ENCODE results near the gene URAD.

Gene URAD

DNA sequence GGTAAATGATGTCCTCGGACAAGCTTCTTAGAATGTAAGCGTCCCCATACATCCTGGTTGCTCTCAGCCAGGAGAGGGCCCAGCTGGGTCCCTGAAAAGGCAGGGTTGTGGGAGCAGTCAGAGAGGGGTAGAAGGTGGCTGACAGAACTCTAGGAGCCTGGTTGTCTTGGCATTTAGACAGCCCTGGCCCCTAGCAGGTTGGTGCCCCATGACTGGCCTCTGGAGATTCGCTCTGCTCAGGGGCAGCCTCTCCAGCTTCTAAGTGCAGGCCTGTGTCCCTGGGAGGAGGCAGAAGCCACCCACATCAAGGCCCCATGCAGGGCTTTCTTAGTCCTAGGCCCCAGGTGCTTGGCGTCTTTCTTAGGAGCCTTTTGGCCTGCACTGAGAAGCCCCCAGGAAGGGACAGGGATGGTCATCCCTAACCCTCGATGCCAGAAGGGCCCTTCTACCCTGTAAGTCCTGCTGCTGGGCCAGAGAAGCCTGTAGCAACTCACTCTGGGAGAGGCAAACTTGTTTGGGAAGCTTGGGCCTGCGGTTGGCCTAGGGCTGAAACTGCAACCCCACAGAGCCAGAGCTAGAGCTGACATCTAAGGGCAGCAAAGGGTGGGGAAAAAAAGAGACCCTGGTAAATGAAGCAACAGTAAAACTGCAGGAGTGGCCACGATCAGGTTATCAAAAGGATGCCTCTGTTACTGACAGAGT, 16.6 kb downstream of the URAD start:
- in situ Hi-C loops (cut with HindIII; ENCODE audit: low sequenced_read_pairs), result loop anchor here (25.0 kb wide), 2 partner anchors 135 to 560 kb away; partner anchors contain the start of gene GTF3A

DNA sequence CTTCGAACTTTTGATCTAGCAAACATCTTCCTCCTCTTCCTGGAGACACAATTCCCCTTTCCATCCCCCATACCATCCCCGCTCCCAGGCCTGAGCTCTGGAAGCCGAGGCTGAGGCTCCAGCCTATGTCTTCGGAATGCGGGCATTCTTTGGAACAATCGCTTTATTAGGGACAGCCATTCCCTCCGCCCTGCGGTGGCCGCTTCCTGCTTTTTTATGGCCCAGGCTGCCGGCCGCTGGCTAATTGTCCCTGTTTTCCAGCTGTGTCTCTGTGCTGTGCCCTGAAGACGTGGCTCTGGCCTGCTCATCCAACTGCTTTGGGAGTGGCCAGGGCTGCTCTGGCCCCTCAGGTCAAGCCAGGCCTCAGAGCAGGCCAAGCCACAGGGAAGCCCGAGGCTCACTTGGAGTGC, 17.3 kb downstream of the URAD start:
- in situ Hi-C loops (cut with HindIII; ENCODE audit: low sequenced_read_pairs), result loop anchor here (25.0 kb wide), 2 partner anchors 134 to 559 kb away; partner anchors contain the start of gene GTF3A

DNA sequence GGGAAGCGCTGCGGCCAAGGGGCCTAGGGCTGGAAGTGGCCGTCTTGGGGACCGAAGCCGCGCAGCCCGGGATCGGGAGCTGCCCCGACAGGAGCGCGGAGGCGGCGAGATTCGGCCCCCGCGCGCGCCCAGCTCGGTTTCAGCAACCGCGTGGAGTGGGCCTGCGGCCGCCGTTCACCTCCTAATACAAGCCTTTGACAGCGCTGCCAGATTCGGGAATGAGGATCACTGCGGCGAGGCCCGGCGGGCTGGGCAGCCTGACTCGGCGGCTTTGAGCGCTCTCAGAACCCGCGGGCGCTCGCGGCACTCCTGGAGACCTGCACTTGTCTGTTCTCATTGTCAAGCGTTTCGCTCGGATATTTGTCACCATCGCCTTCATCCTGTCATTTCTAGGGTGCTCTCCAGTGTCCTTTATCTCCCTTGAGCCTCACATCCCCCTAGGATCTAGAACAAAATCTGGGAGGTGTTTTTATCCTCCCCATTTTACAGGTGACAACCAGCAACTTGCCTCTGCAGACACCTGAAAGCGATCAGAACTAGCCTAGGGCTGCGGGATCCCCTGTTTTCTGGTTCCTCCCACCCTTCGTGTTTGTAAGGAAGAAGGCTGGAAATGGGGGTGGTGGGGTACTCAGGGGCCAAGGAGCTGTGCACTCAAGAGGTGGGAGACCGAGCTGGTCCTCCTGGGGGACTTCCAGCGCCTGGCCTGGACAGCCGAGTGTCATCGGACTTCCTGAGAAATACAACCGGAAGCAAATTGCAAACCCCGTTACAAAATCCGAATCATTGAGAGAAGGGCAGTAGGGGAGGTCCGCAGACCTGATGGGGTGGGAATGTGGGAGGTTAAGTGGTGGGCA, 17.9 kb downstream of the URAD start:
- in situ Hi-C loops (cut with HindIII; ENCODE audit: low sequenced_read_pairs), result loop anchor here (25.0 kb wide), 2 partner anchors 133 to 558 kb away; partner anchors contain the start of gene GTF3A

DNA sequence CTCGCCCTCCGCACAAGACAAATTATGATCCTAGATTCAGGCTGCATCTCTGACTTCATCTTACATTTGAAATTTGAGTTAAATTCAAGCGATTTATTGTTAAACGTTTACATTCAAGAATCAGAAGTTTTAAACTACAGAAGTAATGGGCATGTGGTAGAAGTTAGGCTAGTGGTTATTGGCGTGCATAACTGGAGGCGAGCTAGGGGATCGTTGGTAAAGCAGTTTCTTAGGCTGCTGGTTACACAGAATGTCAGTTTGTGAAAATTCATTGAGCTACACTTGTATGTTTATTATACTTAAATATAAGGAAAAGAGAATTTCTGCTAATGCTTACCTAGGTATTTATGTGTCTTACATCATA, 18.6 kb downstream of the URAD start:
- in situ Hi-C loops (cut with HindIII; ENCODE audit: low sequenced_read_pairs), result loop anchor here (25.0 kb wide), 2 partner anchors 133 to 558 kb away; partner anchors contain the start of gene GTF3A

DNA sequence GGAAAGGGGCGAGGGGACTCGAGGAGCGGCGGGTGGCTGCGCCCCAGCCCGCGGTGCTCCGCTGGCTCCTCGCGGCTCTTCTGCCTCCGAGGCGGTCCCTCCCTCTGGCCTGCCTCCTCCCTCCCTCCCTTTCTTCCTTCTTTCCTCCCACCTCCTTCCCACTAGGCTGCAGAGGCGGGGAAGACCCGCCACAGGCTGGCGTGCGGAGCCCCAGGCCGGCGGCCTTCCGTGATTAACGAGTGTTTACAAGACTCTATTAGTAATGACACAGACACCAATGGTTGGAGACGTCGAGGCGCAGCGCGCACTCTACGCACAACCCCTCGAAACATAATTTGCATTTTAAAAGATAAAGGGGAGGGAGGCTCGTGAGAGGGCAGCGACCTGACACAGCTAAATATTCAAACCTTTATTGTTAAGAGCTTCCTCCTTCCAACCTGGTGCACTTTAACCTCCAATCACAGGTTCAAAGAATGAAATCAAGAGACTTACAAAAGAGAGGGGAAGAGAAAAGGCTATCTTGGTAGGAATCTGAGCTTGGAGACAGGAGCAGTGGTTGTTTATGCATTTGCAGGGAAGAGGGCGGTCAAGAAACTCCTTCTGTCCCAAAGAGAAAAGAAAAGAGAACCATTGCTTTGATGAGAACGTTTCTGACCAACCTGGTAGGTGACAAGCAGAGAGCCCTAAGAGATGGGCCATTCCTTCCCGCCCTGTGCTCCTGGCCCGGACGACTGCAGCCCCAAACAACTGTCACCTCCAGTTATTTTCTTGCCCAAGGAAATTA, 19.2 kb downstream of the URAD start, which contains the start of gene CDX2:
Gene CDX2, minus strand, starts transcription at position 234 of the 784 bp plus-strand sequence. CDS start 309 bp downstream, outside the sequence.
- in situ Hi-C loops (cut with HindIII; ENCODE audit: low sequenced_read_pairs), result loop anchor here (25.0 kb wide), 2 partner anchors 132 to 557 kb away; partner anchors contain the start of gene GTF3A

DNA sequence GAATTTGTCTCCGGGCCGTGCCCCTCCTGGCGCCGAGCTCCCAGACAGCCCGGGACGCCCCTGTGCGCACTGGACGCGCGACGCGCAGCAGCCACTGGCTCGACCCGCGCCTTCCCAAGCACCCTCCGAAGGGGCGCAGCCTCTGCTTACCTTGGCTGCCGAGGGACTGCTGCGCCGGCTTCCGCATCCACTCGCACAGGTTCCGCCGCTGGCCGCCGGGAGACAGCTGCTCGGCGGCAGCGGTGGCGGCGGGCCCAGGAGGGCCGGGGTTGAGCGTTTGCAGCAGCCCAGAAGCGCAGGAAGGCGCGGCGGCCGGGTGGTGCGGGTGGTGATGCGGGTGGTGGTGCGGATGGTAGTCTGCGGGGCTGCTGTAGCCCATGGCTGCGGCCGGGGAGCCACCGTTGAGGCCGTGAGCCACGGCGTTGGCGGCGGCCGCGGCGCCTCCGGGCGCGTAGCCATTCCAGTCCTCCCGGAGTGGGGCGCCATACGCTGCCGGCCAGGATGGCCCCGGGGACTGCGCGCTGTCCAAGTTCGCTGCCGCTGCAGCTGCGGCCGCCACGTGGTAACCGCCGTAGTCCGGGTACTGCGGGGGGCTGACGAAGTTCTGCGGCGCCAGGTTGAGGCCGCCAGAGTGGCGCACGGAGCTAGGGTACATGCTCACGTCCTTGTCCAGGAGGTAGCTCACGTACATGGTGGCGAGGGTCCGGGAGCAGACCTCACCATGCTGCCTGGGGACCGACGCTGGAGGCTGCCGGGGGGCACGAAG, 20.0 kb downstream of the URAD start:
- in situ Hi-C loops (cut with HindIII; ENCODE audit: low sequenced_read_pairs), result loop anchor here (25.0 kb wide), 2 partner anchors 131 to 556 kb away; partner anchors contain the start of gene GTF3A

DNA sequence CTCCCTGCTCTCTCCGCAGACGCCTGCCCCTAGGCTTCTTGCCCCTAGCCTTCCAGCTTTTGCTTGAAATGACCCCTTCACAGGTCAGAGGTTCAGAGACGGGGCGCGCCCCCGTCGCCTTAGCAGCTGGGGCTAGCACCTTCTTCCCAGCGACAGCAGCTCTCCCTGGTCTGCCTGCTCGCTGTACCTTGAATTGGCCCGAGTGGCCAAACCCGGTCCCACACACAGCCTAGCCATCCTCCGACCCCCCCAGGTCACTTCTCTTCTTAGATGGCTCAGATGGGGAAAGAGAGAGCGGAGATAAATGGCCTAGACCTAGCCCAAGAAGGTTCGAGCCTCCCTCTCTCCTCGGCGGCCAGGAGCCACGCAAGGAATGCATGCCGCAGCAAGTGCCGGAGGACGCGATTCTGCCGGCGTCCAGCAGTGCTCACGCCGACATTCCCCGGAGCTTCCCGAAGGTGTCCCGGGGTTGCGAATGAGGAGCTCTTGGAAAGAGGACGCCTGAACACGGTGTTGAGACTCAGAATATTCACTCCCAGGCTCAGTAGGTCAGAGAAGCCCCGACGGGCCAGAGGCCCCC, 20.7 kb downstream of the URAD start:
- in situ Hi-C loops (cut with HindIII; ENCODE audit: low sequenced_read_pairs), result loop anchor here (25.0 kb wide), 2 partner anchors 131 to 556 kb away; partner anchors contain the start of gene GTF3A

DNA sequence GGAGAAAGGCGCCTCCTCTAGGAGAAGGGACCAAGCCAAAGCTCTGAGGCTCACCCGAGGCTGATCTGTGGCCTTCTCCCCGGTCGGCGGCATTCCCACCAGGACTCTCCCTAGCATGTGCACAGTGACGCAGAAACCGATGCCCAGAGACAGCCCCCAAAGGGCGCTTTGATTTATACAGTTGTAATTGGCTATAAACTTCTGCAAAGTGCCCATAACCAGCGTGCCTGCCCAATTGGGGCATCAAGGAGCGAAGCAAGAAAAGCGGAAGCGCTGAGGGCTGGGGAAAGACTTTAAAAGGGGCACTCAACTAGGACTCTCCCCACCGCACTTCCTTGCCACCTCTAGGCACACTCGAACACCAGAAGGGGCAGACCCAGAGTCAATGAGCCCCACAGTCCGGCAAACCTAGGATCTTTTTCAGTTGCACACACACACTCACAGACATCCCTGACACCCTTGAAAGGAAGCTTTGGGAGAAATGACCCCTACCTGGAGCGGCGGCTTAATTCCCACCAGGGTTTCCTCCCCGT, 21.2 kb downstream of the URAD start:
- in situ Hi-C loops (cut with HindIII; ENCODE audit: low sequenced_read_pairs), result loop anchor here (25.0 kb wide), 2 partner anchors 130 to 555 kb away; partner anchors contain the start of gene GTF3A

DNA sequence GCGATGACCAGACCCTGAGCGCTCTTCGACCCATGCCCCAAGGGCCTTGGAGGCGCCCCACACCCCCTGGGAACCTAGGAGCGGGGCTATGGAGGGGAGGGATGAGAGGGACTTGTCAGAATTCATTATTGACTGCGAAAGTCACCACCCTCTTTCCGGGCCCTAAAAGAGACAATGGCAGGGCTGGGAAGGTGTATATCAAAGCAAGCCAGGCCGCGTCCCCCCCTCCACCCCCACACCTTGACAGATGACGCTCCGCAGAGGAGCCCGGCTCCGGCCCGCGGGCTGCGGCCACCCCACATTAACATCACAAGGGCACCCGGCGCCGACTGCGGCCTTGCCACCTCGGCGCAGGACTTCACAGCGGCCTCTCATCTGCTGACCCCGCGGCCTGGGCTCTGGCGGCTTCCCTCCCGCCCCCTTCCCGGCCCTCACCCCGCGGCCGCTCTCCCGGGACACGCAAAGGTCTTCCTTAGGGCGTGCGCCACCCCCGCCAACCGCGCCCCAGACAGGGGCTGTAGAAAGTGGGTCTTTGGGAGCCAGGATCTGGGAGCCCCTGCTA, 21.8 kb downstream of the URAD start:
- in situ Hi-C loops (cut with HindIII; ENCODE audit: low sequenced_read_pairs), result loop anchor here (25.0 kb wide), 2 partner anchors 129 to 554 kb away; partner anchors contain the start of gene GTF3A

DNA sequence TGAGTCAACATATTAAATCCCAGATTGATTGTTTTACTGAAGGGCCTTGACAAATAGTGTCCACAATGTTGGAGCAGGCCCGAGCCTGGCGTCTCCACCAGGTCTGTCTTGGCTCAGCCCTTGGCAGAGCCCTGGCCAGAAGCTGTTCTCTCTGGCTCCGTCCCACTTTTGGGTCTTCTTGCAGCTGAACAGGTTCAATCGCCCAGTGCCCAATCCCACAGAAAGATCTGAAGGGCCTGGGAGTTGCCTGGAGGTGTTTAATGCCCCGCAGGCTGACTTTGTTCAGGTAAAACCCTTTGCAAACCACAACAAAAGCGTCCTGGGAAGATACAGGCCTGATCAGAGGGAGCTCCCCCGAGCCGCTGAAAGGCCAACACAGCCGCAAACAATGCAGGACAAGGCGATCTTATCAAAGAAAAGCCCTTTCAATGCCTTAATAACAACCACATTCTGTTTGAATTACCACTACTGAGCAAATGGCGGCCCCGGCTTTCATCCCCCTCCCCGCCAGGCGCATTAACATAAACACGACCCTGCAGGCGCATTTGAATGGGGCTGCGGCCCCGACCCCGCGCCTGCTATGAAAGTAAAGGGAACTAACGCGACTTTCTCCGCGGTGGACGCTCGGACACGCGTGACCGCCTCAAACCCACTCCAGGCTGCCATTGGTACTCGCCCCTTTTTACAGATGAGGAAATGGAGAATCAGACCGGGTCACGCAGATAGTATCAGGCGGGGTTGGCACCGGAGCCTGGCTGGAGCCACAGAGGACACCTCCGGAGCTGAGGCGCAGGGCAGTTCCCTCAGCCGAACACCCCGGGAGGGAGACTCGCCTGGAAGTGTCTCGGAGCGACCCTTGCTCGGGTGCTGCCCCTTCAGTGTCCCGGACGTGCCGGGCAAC, 22.5 kb downstream of the URAD start:
- in situ Hi-C loops (cut with HindIII; ENCODE audit: low sequenced_read_pairs), result loop anchor here (25.0 kb wide), 2 partner anchors 129 to 554 kb away; partner anchors contain the start of gene GTF3A

DNA sequence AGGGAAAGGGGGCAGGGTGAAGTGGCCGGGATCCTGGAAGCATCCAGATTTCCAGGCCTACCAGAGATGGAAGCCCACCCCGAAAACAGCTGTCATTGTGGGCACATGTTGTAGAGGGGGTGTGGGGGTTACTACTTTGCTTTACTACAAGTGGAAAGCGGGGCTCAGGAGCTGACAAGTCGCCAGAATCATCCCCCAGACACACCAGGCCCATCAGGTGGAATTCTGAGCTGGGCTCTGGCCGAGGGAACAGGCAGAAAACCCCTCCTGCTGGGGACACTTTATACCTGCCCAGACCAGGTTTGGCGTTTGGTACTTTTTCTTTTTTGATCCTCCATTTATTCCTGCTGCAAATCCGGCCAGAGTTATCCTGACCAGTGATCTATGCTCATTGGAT, 23.2 kb downstream of the URAD start:
- in situ Hi-C loops (cut with HindIII; ENCODE audit: low sequenced_read_pairs), result loop anchor here (25.0 kb wide), 2 partner anchors 128 to 553 kb away; partner anchors contain the start of gene GTF3A

DNA sequence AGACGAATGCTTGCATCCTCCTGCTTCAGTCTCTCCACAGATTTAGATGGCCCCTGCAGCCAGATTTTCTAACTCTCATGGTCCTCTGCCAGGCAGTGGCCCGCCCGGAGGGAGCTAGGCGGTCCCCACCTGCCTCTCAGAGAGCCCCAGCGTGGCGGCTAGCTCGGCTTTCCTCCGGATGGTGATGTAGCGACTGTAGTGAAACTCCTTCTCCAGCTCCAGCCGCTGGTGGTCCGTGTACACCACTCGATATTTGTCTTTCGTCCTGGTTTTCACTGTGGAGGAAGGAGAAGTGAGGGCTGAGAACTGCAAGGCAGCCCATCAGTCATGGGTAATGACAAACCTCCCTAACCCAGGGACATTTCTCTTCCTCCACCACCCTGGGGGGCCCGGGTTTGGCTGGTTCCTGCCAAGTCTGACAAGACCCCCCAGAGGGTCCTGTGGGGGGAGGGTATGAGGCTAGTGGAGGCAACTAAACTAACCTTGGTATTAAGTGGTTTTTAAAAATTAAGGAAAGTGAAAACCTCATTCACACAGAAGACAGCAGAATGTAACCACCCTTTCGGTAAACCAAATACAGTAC, 23.7 kb downstream of the URAD start:
- in situ Hi-C loops (cut with HindIII; ENCODE audit: low sequenced_read_pairs), result loop anchor here (25.0 kb wide), 2 partner anchors 128 to 553 kb away; partner anchors contain the start of gene GTF3A

DNA sequence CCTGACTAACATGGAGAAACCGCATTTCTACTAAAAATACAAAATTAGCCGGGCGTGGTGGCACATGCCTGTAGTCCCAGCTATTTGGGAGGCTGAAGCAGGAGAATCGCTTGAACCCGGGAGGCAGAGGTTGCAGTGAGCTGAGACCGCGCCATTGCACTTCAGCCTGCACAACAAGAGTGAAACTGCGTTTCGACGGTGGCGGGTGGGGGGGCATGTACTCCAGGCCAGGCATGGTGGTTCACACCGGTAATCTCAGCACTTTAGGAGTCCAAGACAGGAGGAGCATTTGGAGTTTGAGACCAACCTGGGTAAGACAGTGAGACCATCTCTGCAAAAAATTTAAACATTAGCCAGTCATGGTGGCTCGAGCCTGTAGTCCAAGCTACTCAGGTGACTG, 24.3 kb downstream of the URAD start:
- in situ Hi-C loops (cut with HindIII; ENCODE audit: low sequenced_read_pairs), result loop anchor here (25.0 kb wide), 2 partner anchors 127 to 552 kb away; partner anchors contain the start of gene GTF3A

DNA sequence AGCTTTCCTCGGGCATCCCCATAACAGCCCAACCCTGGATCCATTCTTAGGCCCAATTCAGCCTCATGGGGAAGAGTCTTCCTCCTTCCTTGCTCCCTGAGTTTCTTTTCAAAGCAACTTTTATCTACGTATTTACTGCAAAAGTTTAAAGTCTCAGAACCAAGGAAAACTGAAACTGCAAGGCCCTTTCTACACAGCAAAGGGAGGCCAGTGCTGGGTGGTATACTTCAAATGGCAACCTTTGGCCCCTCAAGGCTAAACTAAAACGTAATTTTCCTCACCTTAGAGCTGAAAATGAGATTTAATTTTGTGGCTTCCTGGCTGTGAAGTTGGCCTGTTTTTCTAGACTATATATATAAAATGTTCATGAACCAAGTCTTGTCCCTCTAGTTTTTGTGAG, 25.0 kb downstream of the URAD start:
- in situ Hi-C loops (cut with HindIII; ENCODE audit: low sequenced_read_pairs), result loop anchor here (25.0 kb wide), 2 partner anchors 126 to 551 kb away; partner anchors contain the start of gene GTF3A

DNA sequence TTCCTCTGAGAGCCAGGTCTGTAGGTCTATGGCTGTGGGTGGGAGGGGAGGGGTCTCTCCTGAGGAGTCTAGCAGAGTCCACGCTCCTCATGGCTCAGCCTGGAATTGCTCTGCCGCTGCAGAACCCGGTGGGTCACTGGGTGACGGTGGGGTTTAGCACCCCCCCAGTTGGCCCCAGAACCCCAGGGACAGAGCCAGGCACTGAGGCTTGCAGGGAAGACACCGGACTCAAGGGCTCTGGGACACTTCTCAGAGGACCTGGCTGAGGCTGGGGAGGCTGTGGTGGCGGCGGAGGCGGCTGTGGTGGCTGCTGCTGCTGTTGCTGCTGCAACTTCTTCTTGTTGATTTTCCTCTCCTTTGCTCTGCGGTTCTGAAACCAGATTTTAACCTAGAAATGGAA, 25.5 kb downstream of the URAD start:
- in situ Hi-C loops (cut with HindIII; ENCODE audit: low sequenced_read_pairs), result loop anchor here (25.0 kb wide), 2 partner anchors 126 to 551 kb away; partner anchors contain the start of gene GTF3A

DNA sequence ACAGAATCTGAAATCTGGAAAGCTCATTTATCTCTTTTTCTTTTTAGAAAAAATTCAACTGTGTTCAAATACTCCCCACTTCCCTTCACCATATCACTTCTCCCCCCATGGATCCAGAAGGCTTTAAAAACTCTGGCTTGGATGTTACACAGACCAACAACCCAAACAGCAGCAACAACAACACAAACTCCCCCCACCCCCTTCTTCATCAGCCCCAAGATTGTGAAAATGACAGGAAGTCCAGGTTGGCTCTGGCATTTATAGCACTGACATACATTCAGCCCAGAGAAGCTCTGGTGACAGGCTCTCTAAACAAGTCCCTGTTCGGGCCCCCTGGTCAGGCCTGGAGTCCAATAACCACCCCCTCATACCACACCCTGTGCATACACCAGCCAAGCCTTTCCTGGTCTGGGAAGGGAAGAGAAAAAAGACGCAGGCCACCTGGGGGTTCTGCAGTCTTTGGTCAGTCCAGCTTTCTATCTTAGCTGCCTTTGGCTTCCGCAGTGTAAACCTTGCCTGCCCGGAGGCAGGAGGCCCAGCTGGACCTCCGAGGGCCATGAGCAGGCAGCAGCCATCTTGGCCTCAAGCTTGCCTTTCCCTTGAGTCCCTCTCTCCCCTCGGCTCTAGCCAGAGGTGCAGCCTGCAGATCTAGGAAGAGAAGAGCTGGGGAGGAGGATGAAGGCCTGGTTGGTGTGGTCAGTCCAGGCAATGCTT, 26.2 kb downstream of the URAD start:
- in situ Hi-C loops (cut with HindIII; ENCODE audit: low sequenced_read_pairs), result loop anchor here (25.0 kb wide), 2 partner anchors 125 to 550 kb away; partner anchors contain the start of gene GTF3A
